Ascending aorta (tissue), 2 donors: ENCODE measurements around the gene CLOCK. TPM values are rescaled to one million over a fixed set of nuclear protein-coding genes. Genes with fewer than 3 reads are reported as not detected.

Source experiments
- DNase-seq, 2 donors: peaks; one replicate each; pipeline ENCODE4 v3.0.0-alpha.2; 2019; ENCODE audit warnings: low spot score in 2 of 2
- H3K27ac ChIP-seq, 2 donors: fragments of 200-600 bp; sonication (generic); one replicate each; pipeline ENCODE4 v1.5.1; 2016 to 2017; ENCODE audit warnings: mild to moderate bottlenecking in 1 of 2
- H3K27me3 ChIP-seq: fragments of 200-600 bp; sonication (generic); one replicate; pipeline ENCODE4 v1.5.1; 2017
- H3K36me3 ChIP-seq, 2 donors: fragments of 200-600 bp; sonication (generic); one replicate each; pipeline ENCODE4 v1.5.1; 2016
- H3K4me1 ChIP-seq, 2 donors: fragments of 200-600 bp; sonication (generic); one replicate each; pipeline ENCODE4 v1.5.1; 2016 to 2017; ENCODE audit warnings: mild to moderate bottlenecking in 1 of 2
- H3K4me3 ChIP-seq, 2 donors: fragments of 200-600 bp; sonication (generic); one replicate each; pipeline ENCODE4 v1.5.1; 2016 to 2017; ENCODE audit warnings: mild to moderate bottlenecking in 1 of 2
- H3K9me3 ChIP-seq, 2 donors: fragments of 200-600 bp; sonication (generic); one replicate each; pipeline ENCODE4 v1.5.1; 2016
- CTCF ChIP-seq, 3 experiments: fragments of 200-600 bp in 2 of 3; fragments of 450-650 bp in 1 of 3; sonication (generic) in 2 of 3; IDR thresholded peaks; one replicate each; pipeline ENCODE4 v1.5.1; 2016 to 2019; ENCODE audit warnings: antibody characterized with exemption in 3 of 3, mild to moderate bottlenecking in 1 of 3, moderate library complexity in 1 of 3
- intact Hi-C: fragments of 100-400 bp; cut with DNase I; formaldehyde crosslinking; loops from one replicate; pipeline ENCODE4 v1.15.1; 2023
- total RNA-seq: library from RNA; depleted of rRNA; stranded (reverse); fragments of >200 nt; gene quantifications from one replicate; pipeline ENCODE4 v1.1.0, GENCODE V29; 2016

Gene CLOCK
- total RNA-seq, 1 donor from 2014 or later: 17.6 TPM

- Histone ChIP-seq H3K4me3 (no peak overlapping the region), H3K9me3 (no peaks in the 10 kb centered on the region), H3K36me3 (peaks cover 32 to 48% of the 10 kb centered on the region in 2 donors), H3K27me3 (no peaks in the 10 kb centered on the region), H3K27ac (no peak overlapping the region), H3K4me1 (no peaks in the 10 kb centered on the region)
- intact Hi-C loops: no loop called here
- no peak for TF ChIP-seq CTCF (IDR thresholded peaks at IDR 0.05)
- no peak for DNase-seq
Observed at GRCh38 chr4:55475394-55476243, 71.1 kb downstream of the CLOCK start.

- Histone ChIP-seq H3K36me3 (peaks cover 21 to 57% of the 10 kb centered on the region in 2 donors), H3K4me3 (no peak overlapping the region), H3K27me3 (no peaks in the 10 kb centered on the region), H3K27ac (no peak overlapping the region), H3K4me1 (no peaks in the 10 kb centered on the region), H3K9me3 (no peaks in the 10 kb centered on the region)
- intact Hi-C loops: no loop called here
- no peak for DNase-seq
- TF ChIP-seq CTCF (IDR thresholded peaks at IDR 0.05): no peak
Observed at GRCh38 chr4:55469979-55470378, 76.7 kb downstream of the CLOCK start.

GRCh38 chr4:55468724-55469123, 78.0 kb downstream of the CLOCK start:
- Histone ChIP-seq H3K27ac (no peak overlapping the region), H3K4me1 (no peaks in the 10 kb centered on the region), H3K36me3 (peaks cover 11 to 44% of the 10 kb centered on the region in 2 donors), H3K27me3 (no peaks in the 10 kb centered on the region), H3K4me3 (no peak overlapping the region), H3K9me3 (no peaks in the 10 kb centered on the region)
- TF ChIP-seq CTCF (IDR thresholded peaks at IDR 0.05): no peak
- intact Hi-C loops: no loop called here
- DNase-seq: no peak

- H3K4me1 ChIP-seq: no peaks in the 10 kb centered on the region
- peaks cover 0 to 33% of the 10 kb centered on the region in 2 donors for H3K36me3 ChIP-seq
- H3K27me3 ChIP-seq: no peaks in the 10 kb centered on the region
- no peak overlapping the region for H3K4me3 ChIP-seq
- H3K9me3 ChIP-seq: no peaks in the 10 kb centered on the region
- H3K27ac ChIP-seq: no peak overlapping the region
- intact Hi-C loops: no loop called here
- TF ChIP-seq CTCF (IDR thresholded peaks at IDR 0.05): no peak
- DNase-seq: no peak
Observed at GRCh38 chr4:55466001-55466400, 80.7 kb downstream of the CLOCK start.

- H3K4me1 ChIP-seq: no peaks in the 10 kb centered on the region
- peaks cover 0 to 19% of the 10 kb centered on the region in 2 donors for H3K36me3 ChIP-seq
- no peak for DNase-seq
- H3K9me3 ChIP-seq: no peaks in the 10 kb centered on the region
- H3K27ac ChIP-seq: no peak overlapping the region
- no peak for TF ChIP-seq CTCF (IDR thresholded peaks at IDR 0.05)
- H3K27me3 ChIP-seq: no peaks in the 10 kb centered on the region
- H3K4me3 ChIP-seq: no peak overlapping the region
- intact Hi-C loops: no loop called here
Observed at GRCh38 chr4:55458611-55459010, 88.1 kb downstream of the CLOCK start.
